ENCODE data around the gene APC2. TPM values are rescaled to one million over a fixed set of nuclear protein-coding genes. Genes with fewer than 3 reads are reported as not detected.

Gene APC2
- total RNA-seq, 1 donor from 2014 or later: not detected

DNA sequence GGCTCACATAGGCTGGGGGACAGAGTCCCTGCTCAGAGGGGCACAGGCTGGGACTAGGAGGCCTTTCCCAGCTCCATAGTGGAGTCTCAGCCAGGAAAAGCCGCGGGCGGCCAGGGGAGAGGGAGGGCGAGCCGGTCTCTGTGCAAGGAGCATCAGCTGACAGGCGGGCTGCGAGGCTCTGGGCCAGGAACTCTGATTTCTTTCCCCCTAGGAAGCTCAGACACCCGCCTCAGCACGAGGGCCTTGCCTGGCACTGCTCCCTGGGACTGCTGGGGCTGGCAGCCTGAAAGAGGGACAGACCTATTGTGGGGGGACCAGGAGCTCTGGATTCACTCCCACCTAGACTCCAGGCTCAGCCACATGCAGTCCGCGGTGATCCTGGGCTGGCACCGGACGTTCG is 71.7 kb downstream of the APC2 start:
- TF ChIP-seq, protein P1, sequence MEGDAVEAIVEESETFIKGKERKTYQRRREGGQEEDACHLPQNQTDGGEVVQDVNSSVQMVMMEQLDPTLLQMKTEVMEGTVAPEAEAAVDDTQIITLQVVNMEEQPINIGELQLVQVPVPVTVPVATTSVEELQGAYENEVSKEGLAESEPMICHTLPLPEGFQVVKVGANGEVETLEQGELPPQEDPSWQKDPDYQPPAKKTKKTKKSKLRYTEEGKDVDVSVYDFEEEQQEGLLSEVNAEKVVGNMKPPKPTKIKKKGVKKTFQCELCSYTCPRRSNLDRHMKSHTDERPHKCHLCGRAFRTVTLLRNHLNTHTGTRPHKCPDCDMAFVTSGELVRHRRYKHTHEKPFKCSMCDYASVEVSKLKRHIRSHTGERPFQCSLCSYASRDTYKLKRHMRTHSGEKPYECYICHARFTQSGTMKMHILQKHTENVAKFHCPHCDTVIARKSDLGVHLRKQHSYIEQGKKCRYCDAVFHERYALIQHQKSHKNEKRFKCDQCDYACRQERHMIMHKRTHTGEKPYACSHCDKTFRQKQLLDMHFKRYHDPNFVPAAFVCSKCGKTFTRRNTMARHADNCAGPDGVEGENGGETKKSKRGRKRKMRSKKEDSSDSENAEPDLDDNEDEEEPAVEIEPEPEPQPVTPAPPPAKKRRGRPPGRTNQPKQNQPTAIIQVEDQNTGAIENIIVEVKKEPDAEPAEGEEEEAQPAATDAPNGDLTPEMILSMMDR (conservative IDR thresholded peaks at IDR 0.05; ENCODE audit: low read depth, low read length): no peak
- no peak for DNase-seq (ENCODE audit: low read depth)
- H3K4me3 ChIP-seq (ENCODE audit: low read depth, low read length): no peak overlapping the region

DNA sequence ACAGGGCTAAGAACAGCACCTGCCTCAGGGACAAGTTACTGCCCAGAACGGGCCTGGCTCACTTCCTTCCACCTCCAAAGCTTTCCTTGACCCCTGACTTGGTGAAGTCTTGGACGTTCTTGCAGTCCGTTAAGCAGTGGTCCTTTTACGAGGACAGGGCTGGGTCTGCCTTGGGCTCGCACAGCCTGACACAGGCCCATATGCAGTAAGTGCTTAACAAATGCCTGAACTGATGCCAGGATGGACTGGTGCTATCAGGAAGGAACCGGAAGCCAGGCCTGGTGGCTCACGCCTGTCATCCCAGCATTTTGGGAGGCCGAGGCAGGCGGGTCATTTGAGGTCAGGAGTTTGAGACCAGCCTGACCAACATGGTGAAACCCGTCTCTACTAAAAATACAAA is 72.1 kb downstream of the APC2 start:
- TF ChIP-seq, protein P1 (conservative IDR thresholded peaks at IDR 0.05; ENCODE audit: low read depth, low read length): no peak
- DNase-seq (ENCODE audit: low read depth): no peak
- H3K4me3 ChIP-seq (ENCODE audit: low read depth, low read length): no peak overlapping the region

DNA sequence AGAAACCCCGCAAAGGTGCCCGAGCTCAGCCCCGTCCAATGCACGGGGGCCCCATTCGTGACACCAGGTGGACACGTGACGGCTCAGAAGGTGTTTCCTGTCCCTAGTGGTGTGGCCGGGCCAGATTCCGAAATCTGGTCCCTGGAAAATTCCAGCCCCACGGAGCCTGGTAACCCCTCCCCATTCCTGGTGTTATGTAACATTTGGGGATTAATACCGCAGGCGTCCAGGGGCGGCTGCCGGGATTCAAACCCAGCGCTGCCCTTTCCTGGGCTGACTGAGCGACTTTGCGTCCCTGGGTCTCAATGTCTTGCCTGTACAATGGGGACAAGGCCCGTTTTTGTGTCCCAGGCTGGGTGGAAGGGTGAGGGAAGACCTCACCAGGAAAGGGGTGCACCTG is 72.9 kb downstream of the APC2 start:
- no peak for DNase-seq (ENCODE audit: low read depth)
- H3K4me3 ChIP-seq (ENCODE audit: low read depth, low read length): no peak overlapping the region
- TF ChIP-seq, protein P1 (conservative IDR thresholded peaks at IDR 0.05; ENCODE audit: low read depth, low read length): no peak

Other genes starting within 250 kb of the APC2 start
- 80.4 and 96.9 TPM in 2 replicates for gene STK11, start 244.3 kb upstream of the APC2 start, total RNA-seq
- 6.8 and 9.7 TPM in 2 replicates for gene CBARP, start 212.1 kb upstream of the APC2 start, total RNA-seq
- 110 and 114 TPM in 2 replicates for gene ATP5F1D, start 208.4 kb upstream of the APC2 start, total RNA-seq
- gene MIDN, start 201.5 kb upstream of the APC2 start, total RNA-seq: 44.1 and 66.3 TPM in 2 replicates
- gene CIRBP, start 180.8 kb upstream of the APC2 start, total RNA-seq: 165 and 317 TPM in 2 replicates
- gene FAM174C, start 174.6 kb upstream of the APC2 start, total RNA-seq: 123 and 124 TPM in 2 replicates
- gene EFNA2, start 164.2 kb upstream of the APC2 start, total RNA-seq: 0.23 and 0.36 TPM in 2 replicates
- 138 and 174 TPM in 2 replicates for gene NDUFS7, start 66.2 kb upstream of the APC2 start, total RNA-seq
- 22.5 and 29.2 TPM in 2 replicates for gene GAMT, start 48.6 kb upstream of the APC2 start, total RNA-seq
- gene DAZAP1, start 42.5 kb upstream of the APC2 start, total RNA-seq: 53.8 and 136 TPM in 2 replicates
- 2,061 and 3,361 TPM in 2 replicates for gene RPS15, start 11.7 kb upstream of the APC2 start, total RNA-seq
- gene C19orf25, start 29.1 kb downstream of the APC2 start, total RNA-seq: 26.6 and 32.6 TPM in 2 replicates
- 1.4 and 2.5 TPM in 2 replicates for gene PCSK4, start 40.2 kb downstream of the APC2 start, total RNA-seq
- 3.8 and 4.8 TPM in 2 replicates for gene REEP6, start 41.1 kb downstream of the APC2 start, total RNA-seq
- 0.07 and 0.23 TPM in 2 replicates for gene ADAMTSL5, start 62.9 kb downstream of the APC2 start, total RNA-seq
- gene PLK5, start 74.0 kb downstream of the APC2 start, total RNA-seq: not detected in 2 replicates
- gene MEX3D, start 118.2 kb downstream of the APC2 start, total RNA-seq: 134 and 139 TPM in 2 replicates
- gene MBD3, start 142.7 kb downstream of the APC2 start, total RNA-seq: 115 and 149 TPM in 2 replicates
- 91.4 and 114 TPM in 2 replicates for gene UQCR11, start 155.3 kb downstream of the APC2 start, total RNA-seq
- gene TCF3, start 202.5 kb downstream of the APC2 start, total RNA-seq: 180 and 197 TPM in 2 replicates